Mesodermal cell (in vitro differentiated cells): ENCODE results near the gene FERMT3. TPM values are rescaled to one million over a fixed set of nuclear protein-coding genes. Genes with fewer than 3 reads are reported as not detected.
"Not testable (repeated sequence)": the region's sequence is repeated elsewhere in the genome, so short reads cannot be mapped to it uniquely, and the experiment has no call there.

Experiments
- H3K27ac ChIP-seq: 2 replicates; pipeline ENCODE4 v1.7.0; 2013; ENCODE audit warnings: mild to moderate bottlenecking, low read depth, low read length, moderate library complexity; ENCODE audit not compliant: severe bottlenecking
- H3K36me3 ChIP-seq: 2 replicates; pipeline ENCODE4 v1.7.1; 2013; ENCODE audit warnings: mild to moderate bottlenecking, low read length, moderate library complexity; ENCODE audit not compliant: control insufficient read depth, insufficient read depth
- H3K4me1 ChIP-seq: one replicate; pipeline ENCODE4 v1.7.1; 2013; ENCODE audit warnings: mild to moderate bottlenecking, low read length; ENCODE audit not compliant: insufficient read depth, control insufficient read depth, poor library complexity, severe bottlenecking
- H3K4me3 ChIP-seq: 2 replicates; pipeline ENCODE4 v1.7.0; 2013; ENCODE audit warnings: low read length, control low read depth, mild to moderate bottlenecking; ENCODE audit not compliant: insufficient read depth, poor library complexity, severe bottlenecking; ENCODE audit errors: extremely low read depth
- H3K9me3 ChIP-seq: 2 replicates; pipeline ENCODE4 v1.7.1; 2013; ENCODE audit warnings: mild to moderate bottlenecking, low read length, moderate library complexity; ENCODE audit not compliant: control insufficient read depth
- WGBS, 2 experiments: methylation state at CpG; one replicate each; pipeline ENCODE4 v1.1.5; 2013; ENCODE audit warnings: missing lambda C conversion rate in 2 of 2; ENCODE audit not compliant: insufficient coverage in 2 of 2; 5-methylcytosine and 5-hydroxymethylcytosine counted together
- polyA plus RNA-seq, 2 experiments: library from polyadenylated mRNA; stranded (reverse); fragments of 50-300 nt; gene quantifications; one replicate each; pipeline ENCODE4 v1.2.3, GENCODE V29; 2013

The FERMT3 gene
- polyA plus RNA-seq (2013, experiment 1 of 2): 6.5 TPM
- polyA plus RNA-seq (2013, experiment 2 of 2): 4.5 TPM

DNA sequence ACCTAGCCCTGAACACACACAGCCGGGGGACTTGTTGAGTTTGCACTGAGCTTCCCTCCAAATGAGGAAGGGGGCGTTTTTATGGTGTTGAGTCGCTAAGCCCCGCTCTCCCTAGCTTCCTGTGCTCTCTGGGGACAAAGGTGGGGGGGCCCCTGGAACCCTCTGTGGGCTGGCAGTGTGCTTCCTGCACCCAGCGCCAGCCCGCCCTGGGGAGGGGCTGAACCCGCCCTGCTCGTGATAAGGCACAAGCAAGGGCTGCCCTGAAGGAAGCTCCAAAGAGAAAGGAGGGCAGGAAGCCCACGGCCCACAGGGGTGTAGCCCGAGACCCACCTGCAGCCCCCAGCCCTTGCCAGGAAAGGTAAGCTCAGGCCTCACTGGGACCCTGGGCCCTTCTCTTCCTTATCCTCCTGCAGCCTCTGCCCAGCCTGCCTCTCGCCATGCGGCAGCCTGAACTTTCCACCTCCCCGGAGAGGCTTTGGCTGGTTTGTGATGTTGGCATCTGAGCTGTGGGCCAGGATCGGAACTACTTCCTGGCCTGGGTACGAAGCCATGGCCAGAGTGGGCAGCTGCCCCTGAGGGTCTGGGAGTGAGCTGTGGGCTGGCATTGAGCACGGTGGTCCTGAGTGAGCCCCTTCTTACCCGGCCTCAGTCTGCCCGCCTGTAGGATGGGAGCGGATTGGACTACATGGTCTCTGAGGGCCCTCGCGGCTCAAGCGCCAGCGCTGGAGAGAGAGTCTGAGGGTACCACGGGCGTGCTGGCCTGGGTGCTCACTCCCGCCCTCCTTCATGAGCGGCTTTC, at the start of gene FERMT3:
TSS of gene FERMT3 (plus strand) at position 265 of the 799 bp plus-strand sequence. CDS start 644 bp downstream, outside the sequence.
- H3K4me3 ChIP-seq: no peak within 1 kb of the TSS
- peaks cover 29% of the 10 kb centered on the region for H3K4me1 ChIP-seq
- no peaks in the 10 kb centered on the region for H3K9me3 ChIP-seq
- peaks cover 56% of the 10 kb centered on the region for H3K36me3 ChIP-seq
- 92 to 94% methylated on average over 25 to 26 of the region's 27 CpGs for WGBS, 2 experiments
- peak within 1 kb of the TSS; percentile 83 for H3K27ac ChIP-seq

DNA sequence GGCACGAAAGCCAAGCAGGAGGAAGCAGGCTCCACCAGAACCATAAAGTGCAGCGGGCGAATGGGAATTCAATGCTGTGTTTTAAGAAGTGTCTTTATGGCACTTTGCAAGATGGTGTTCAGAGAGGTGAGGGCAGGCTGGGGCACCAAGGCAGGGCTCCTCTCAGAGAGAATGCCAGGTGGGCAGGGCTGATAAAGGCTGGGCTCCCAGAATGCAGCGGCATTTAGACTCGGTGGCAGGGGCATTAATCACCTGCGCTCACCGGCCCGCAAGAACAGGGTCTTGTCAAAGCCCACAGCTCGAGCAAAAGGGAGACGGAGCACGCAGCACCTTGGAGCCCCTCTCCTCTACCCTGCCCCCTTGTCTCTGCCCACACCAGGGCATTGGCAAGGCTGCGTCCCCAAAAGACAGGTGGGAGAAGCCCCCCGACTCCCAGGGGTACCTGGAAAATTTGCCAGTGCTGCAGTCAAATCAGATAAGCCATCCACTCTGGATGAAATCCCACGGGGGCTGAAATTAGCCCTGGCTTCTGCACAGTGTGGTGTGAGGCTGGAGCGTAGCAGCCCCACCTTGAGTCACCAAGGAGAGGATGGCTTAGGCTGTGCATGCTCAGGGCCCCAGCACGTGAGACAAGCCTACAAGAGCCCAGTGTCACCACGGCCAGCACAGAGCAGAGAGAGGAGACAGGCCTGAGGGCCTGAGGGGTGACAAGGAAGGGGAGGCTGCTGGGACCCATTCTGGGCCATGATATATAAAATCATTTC, 48.7 kb upstream of the FERMT3 start:
- Histone ChIP-seq H3K4me1 (no peaks in the 10 kb centered on the region), H3K4me3 (no peak overlapping the region), H3K9me3 (no peaks in the 10 kb centered on the region), H3K27ac (no peak overlapping the region), H3K36me3 (no peaks in the 10 kb centered on the region)
- WGBS, 2 experiments: 86 to 93% methylated on average over 13 to 16 of the region's 17 CpGs

DNA sequence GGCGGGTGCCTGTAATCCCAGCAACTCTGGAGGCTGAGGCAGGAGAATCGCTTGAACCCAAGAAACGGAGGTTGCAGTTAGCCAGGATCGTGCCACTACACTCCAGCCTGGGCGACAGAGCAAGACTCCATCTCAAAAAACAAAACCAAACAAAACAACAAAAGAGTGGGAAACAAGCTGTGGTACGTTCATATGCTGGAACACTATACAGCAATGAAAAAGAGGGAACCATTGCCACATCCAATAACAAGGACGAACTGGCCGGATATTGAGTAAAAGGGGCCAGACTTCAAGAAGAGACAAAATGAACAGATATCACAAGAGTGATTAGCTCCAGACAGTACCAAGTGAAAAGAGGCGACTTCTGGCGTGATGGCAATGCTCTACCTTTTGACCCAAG, 45.5 kb upstream of the FERMT3 start:
- no peaks in the 10 kb centered on the region for H3K36me3 ChIP-seq
- 95% methylated on average over 7 of the region's 10 CpGs for WGBS, 2 experiments
- no peaks in the 10 kb centered on the region for H3K4me1 ChIP-seq

DNA sequence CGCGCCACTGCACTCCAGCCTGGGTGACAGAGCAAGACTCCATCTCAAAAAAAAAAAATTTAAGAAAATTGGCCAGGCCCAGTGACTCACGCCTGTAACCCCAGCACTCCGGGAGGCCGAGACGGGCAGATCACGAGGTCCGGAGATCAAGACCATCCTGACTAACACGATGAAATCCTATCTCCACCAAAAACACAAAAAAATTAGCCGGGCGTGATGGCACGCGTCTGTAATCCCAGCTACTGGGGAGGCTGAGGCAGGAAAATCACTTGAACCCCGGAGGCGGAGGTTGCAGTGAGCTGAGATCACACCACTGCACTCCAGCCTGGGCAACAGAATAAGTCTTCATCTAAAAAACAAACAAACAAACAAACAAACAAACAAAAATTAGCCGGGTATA, 43.8 kb upstream of the FERMT3 start:
- H3K27ac ChIP-seq, H3K4me3 ChIP-seq, H3K9me3 ChIP-seq, H3K4me1 ChIP-seq, H3K36me3 ChIP-seq: not testable (repeated sequence)
- 95 to 96% methylated on average over 12 to 13 of the region's 16 CpGs for WGBS, 2 experiments

More for the DNA sequence above, 45.5 kb upstream of the FERMT3 start:
- Histone ChIP-seq H3K27ac (no peak overlapping the region), H3K4me3 (no peak overlapping the region), H3K9me3 (no peaks in the 10 kb centered on the region)

DNA sequence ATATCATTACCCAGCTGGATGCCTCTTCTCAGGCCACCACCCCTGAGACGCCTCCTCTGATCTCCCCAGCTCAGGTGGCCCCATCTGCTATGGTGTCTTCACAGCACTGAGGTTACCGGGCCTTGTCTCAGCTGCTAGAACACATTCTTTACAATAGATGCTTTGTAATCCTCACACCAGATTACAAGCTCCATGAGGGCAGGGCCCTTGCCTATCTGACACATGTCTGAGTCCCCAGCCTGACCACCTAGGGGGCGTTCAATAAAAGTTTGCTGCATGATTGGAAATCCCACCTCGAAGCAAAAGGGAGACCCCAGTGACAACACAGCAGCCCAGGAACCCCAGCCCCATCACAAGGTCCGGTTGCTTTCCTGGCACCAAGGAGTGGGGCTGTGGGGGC, 42.6 kb upstream of the FERMT3 start:
- Histone ChIP-seq H3K9me3 (no peaks in the 10 kb centered on the region), H3K36me3 (no peaks in the 10 kb centered on the region), H3K4me1 (no peaks in the 10 kb centered on the region), H3K27ac (no peak overlapping the region), H3K4me3 (no peak overlapping the region)
- WGBS, 2 experiments: 93 to 96% methylated on average over 4 to 5 of the region's 5 CpGs

DNA sequence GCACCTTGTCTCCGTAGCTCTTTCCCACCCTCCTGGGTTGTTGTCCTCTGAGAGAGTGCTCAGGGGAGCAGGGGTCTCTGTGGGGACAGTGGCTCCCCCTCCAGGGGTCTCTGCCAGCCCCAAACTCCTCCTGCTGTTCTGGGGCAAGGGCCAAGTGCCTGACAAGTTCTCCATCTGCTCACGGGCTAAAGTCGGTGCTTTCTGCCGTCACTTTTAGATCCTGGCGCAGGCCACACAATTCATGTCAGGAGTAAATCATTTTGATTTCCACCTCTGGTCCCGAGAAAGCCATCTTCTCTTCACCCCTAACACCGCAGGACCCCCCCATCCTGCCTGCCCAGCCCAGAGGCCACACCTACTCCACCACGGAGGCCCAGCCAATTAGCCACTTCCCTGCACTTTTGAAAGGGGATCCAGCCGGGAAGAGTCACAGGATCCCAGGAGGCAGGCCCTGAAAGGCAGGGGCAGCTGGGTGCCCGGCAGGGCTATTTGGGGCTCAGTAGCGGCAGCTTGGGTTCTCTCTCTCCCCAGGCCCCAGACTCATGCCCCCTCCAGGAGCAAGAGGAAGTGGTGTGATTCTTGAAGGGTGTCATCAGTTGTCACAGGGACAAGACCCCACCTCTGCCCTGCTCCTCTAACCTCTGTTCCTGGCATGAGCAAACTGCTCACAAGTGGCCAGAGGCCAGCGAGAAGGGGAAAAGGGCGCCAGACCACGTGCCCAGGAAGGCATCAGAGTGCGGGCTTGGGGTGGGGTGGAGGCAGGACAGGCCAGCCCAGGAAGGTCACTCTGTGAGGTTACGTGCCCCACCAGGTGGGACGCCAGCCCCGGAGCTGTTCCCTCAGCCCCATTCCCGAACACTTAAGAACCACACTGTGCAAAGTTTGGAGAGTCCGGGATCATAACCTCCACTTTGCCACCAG, 41.9 kb upstream of the FERMT3 start:
- Histone ChIP-seq H3K27ac (no peak overlapping the region), H3K4me1 (no peaks in the 10 kb centered on the region), H3K4me3 (peak overlapping the region; percentile 59), H3K36me3 (no peaks in the 10 kb centered on the region), H3K9me3 (no peaks in the 10 kb centered on the region)
- WGBS, 2 experiments: 68 to 71% methylated on average over 17 of the region's 20 CpGs

DNA sequence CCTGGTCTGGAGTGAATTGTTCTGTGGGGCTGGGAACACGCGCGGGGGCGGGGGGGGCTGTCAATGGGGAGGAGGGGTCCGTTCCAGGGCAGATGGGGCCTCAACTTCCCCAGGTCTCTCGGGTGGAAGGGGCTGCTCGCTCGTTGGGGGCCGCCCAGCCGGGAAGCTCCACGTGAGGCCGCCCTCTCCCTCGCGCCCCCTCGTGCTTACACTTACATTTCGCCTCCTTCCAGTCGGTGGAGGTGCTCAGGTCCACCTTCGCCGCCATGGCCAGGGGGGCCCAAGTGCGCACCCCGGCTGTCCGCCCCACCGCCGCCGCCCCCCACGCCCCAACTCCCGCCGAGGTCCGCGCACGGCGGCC, 41.1 kb upstream of the FERMT3 start:
- 7 to 10% methylated on average over 11 to 19 of the region's 32 CpGs for WGBS, 2 experiments
- Histone ChIP-seq H3K27ac (no peak overlapping the region), H3K4me3 (peak overlapping the region; percentile 59), H3K36me3 (no peaks in the 10 kb centered on the region), H3K9me3 (no peaks in the 10 kb centered on the region), H3K4me1 (no peaks in the 10 kb centered on the region)

DNA sequence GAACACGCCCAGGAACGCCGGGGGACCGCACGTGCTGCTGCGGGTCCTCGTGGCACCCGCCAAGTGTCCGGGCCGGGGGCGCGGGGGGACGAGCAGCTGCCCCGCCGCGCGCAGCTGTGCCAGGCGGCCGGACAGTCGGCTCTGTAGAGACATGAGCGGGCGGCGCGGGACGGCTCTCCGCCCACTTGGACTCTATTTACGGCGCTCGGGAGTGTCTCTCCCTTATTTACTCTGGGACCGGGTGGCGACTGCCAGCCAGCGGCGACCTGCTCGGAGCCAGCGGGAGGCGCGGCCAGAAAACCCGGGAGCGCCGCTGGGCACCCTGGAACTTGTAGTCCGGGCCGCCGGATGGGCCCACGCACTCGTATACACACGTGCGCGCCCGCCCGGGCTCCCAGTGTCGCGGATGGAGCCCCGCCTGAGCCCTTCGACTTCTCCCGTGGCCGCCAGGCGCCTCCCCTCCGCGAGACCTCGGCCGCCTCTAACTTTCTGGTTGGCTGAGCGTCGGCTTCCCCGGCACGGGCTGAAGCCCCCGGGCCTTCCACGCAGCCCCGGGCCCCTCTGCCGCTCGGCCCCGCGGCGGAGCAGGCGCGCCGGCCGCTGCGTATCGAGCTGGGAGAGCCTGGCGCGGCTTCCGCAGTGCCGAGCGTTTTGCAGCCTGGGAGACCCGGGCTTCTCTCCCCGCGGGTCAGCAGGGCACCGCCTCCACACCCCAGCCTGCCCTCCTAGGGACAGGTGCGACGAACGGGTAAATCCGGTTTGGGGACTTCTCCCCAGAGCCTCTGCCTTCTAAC, 40.5 kb upstream of the FERMT3 start, which contains the start of gene MACROD1:
TSS of gene MACROD1 (minus strand) at position 272 of the 794 bp plus-strand sequence. CDS start at position 153, 119 bp downstream.
- peak within 1 kb of the TSS; percentile 41 for H3K27ac ChIP-seq
- 1% methylated on average over 73 to 80 of the region's 92 CpGs for WGBS, 2 experiments

DNA sequence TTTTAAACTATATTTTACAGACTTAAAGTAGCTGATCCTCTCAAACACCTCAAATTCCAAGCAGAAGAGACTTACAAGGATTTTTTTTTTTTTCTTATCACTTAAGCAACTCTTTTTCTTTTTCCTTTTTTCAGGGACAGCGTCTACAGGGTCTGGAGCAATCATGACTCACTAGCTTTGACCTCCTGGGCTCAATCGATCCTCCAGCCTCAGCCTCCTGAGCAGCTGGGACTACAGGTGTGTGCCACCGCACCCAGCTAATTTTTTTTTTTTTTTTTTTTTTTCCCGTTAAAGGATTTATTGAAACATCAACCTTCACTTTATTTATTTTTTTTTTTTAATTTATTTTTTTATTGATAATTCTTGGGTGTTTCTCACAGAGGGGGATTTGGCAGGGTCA, 36.1 kb upstream of the FERMT3 start:
- Histone ChIP-seq H3K27ac (no peak overlapping the region), H3K36me3 (no peaks in the 10 kb centered on the region), H3K9me3 (peaks cover 11% of the 10 kb centered on the region), H3K4me1 (no peaks in the 10 kb centered on the region), H3K4me3 (no peak overlapping the region)
- 94 to 100% methylated on average over 2 of the region's 4 CpGs for WGBS, 2 experiments

More for the DNA sequence above, 40.5 kb upstream of the FERMT3 start, which contains the start of gene MACROD1:
- H3K36me3 ChIP-seq: no peaks in the 10 kb centered on the region
- H3K4me1 ChIP-seq: no peaks in the 10 kb centered on the region
- H3K4me3 ChIP-seq: peak within 1 kb of the TSS; percentile 59
- no peaks in the 10 kb centered on the region for H3K9me3 ChIP-seq
